ENCODE data around the gene MPV17.

The MPV17 gene

GRCh38 chr2:27263287-27264252 is 59.3 kb downstream of the MPV17 start:
- DNase-seq: no peak

DNA sequence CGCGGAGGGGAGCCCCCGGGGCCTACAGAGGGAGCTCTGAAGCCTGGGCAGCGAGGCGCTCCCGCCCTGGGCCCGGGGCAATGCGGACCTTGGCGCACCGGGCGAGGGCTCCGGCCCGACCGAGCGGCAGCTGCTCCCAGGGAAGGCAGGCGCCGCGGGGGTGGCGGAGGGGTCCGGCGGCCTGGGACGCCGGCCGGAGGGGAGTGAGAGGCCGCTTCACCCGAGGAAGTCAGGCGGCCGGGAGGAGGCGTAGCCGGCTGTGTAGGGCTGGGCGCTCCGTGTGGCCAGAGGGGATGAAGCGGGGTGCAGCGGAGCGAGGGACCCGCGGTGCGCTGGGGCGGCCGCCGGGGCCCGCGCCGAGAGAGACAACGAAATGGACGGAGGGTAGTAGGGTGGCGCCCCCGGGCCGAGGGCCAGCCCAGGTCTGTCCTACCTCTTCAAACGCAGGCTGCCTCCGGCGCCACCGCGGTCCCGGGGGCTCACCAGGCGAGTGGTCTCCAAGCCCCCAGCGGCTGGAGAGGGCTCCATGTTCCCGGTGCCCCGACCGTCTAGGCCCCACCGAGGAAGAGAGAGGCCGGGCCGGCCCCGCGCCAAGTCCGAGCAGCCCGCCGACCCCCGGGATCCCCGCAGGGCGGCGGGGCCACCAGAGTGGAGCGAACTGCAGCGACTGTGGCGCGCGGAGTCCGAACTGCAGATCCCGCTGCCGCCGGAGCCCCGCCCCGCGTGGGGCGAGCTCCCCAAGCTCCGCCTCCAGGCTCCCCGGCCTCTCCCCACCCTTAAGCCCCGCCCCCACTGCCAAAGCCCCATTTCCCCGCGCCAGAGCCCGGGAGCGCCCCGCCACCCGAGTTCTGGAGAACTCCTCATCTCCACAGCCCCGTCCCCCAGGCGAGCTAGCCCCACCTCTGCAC is 60.3 kb downstream of the MPV17 start, which contains the start of gene SLC30A3:
TSS of gene SLC30A3 (minus strand) at position 669 of the 908 bp plus-strand sequence. CDS start at position 528, 141 bp downstream.
- no peak for DNase-seq

- DNase-seq: no peak
Measured at GRCh38 chr2:27261926-27262298, 61.0 kb downstream of the MPV17 start.

DNA sequence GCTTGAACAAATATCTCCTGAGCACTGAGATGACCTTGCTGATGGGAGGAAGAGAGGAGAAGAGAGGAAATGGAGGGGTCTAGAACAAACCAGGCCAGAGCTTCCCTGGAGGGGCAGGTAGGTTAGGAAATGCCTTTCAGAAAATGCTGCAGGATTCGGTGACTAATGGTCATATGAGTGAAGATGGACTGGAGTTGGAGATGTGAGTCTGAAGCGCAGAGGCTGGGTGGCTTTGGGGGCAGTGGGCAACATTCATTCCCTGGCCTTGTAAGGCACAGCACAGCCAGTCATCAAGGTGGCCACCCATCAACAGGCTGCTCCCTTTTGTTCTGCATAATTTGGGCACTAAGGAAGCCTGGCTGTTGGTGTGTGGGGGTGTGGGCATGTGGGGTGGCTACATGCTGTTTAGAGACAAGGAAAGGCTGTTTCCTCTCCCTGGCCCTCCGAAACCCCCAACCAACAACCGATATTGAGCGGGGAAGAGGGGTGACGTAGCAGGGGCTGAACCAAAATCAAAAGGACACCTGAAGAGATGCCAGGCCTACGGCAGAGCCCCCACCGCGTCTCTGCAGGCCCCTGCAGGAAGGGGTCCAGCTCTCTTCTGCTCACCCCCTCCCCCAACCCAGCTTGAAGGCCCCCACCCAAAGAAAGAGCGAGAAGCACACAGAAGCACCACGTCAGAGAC is 61.5 kb downstream of the MPV17 start:
- no peak for DNase-seq

Measured in NCI-H1092 (cell line).